Activated naive CD4-positive, alpha-beta T cell treated with anti-CD3 and anti-CD28 coated beads, Interleukin-2, amount 10 ng/mL, durations not matched to agents 7 days and 5 days (primary cell): ENCODE measurements around the gene IQCK.
A peak's percentile ranks its signal among the peaks of the same experiment; 100 is the strongest.

Experiments used
- CTCF ChIA-PET: fragments of 350-600 bp; sonication (Branson Sonifier 250); formaldehyde crosslinking; loops from one replicate; lab custom pipeline; 2021; ENCODE audit warnings: antibody characterized with exemption; lab: Charles Lee
- DNase-seq: peaks from one replicate; pipeline ENCODE4 v3.0.0-alpha.2; 2020
- H3K27ac Mint-ChIP-seq: one replicate; pipeline ENCODE4 v1.8.0; 2021; ENCODE audit warnings: mild to moderate bottlenecking, moderate library complexity, mixed read lengths
- H3K27me3 Mint-ChIP-seq: one replicate; pipeline ENCODE4 v1.8.0; 2021; ENCODE audit warnings: mild to moderate bottlenecking, mixed read lengths
- H3K36me3 Mint-ChIP-seq: one replicate; pipeline ENCODE4 v1.8.0; 2021; ENCODE audit warnings: mixed read lengths
- H3K4me1 Mint-ChIP-seq: one replicate; pipeline ENCODE4 v1.8.0; 2021; ENCODE audit warnings: mixed read lengths
- H3K4me3 Mint-ChIP-seq: one replicate; pipeline ENCODE4 v1.8.0; 2021; ENCODE audit warnings: mild to moderate bottlenecking, moderate library complexity, mixed read lengths
- H3K9me3 Mint-ChIP-seq: one replicate; pipeline ENCODE4 v1.8.0; 2021; ENCODE audit warnings: mixed read lengths

The IQCK gene

DNA sequence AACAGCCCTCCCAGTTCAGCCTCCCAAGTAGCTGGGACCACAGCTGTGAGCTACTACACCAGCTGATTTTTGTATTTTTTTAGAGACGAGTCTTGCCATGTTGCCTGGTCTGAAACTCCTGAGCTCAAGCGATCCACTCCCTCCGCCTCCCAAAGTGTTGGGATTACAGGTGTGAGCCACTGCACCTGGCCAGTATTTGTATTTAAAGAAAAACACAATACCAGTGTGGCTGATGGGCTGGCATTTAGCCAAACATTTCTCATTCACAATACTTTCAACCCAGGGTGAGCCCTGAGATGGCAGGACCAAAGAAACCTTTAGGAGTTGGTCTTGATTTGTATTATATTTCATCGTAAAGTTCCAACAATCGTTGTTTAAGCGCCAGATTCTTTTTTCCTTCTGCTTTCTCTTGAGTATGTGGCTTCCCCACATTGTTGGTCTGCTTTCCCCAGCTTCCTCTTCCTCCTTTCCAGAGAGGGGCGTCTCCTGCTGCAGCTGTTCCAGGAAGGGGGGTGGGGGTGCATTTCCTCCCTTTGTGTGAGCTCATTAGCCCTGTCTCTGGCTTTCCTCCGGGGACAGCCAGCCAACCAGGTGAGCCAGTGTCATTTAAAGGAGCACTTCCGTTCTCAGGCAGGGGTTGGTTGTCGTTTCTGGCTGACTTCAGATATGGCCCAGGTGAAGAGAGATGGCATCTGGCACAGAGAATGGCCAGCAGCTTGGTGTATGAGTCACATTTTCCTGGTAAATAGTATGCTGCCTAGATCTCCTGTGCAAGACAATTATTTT, 86.7 kb downstream of the IQCK start:
- H3K4me1 Mint-ChIP-seq, result peaks cover 49% of the 10 kb centered on the region
- peaks cover 16% of the 10 kb centered on the region for H3K9me3 Mint-ChIP-seq
- peak overlapping the region; percentile 55 for H3K4me3 Mint-ChIP-seq
- peak; percentile 82 for DNase-seq
- CTCF ChIA-PET, result no interaction called here
- H3K36me3 Mint-ChIP-seq, result peaks cover 19% of the 10 kb centered on the region
- peak overlapping the region; percentile 93 for H3K27ac Mint-ChIP-seq
- no peaks in the 10 kb centered on the region for H3K27me3 Mint-ChIP-seq

DNA sequence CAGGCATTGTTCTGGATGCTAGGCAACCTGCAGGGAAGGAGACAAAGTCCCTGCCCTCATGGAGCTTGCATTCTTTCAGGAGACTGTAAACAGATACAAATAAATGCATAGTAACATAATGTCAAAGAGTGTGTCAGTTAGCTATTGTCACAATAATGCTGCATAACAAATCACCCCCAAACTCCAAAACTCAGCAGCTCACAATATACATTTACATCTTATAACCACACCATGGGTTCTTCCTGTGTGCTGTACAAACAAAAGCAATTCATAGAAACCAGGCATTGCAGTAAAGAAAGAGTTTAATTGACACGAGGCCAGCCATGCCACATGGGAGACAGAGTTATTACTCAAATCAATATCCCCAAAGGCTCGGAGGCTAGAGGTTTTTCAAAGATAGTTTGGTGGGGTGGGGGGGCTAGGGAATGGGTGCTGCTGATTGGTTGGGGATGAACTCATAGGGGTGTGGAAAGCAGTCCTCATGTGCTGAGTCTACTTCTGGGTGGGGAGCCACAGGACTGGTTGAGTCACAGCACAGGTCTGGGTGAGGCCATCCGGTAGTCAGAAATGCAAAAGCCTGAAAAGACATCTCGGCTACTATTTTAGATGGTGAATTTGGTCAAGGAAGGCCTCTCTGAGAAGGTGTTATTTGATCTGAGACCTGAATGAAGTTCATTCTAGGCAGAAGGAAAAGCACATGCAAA, 87.5 kb downstream of the IQCK start:
- CTCF ChIA-PET, result no interaction called here
- Mint-ChIP-seq H3K27ac (peak overlapping the region; percentile 93), H3K9me3 (peaks cover 16% of the 10 kb centered on the region)

DNA sequence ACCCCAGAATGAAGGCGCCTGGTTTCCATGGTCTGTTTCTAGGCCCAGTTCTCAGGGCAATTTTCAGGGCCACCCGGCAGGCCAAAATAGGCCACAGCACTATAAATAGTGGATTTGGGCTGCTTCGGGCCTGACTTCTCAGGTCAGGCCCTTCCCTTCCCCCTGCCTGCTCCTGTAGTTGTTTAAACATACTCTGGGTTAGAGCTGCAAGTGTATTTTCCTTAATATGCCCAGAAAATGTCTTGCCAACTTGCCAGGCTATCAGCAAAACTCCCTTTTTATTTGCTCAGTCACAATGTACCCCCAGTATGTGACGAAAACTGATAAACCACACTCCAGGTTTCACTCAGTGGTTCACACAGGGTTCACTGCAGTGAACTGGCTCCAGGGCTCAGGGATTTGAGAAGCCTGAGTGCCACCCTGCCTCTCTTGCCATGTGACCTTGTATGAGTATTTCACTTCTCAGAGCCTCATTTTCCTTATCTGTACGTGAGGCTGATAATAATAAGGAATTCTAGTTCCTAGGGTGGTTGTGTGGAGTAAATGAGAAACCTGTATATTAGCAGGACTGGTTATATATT, 90.1 kb downstream of the IQCK start:
- peaks cover 19% of the 10 kb centered on the region for H3K36me3 Mint-ChIP-seq
- DNase-seq, result no peak
- peaks cover 18% of the 10 kb centered on the region for H3K9me3 Mint-ChIP-seq
- H3K27ac Mint-ChIP-seq, result no peak overlapping the region
- no peak overlapping the region for H3K4me3 Mint-ChIP-seq
- H3K4me1 Mint-ChIP-seq, result peaks cover 46% of the 10 kb centered on the region
- CTCF ChIA-PET, result no interaction called here
- no peaks in the 10 kb centered on the region for H3K27me3 Mint-ChIP-seq

More for the DNA sequence above, 87.5 kb downstream of the IQCK start:
- peaks cover 19% of the 10 kb centered on the region for H3K36me3 Mint-ChIP-seq
- no peak for DNase-seq
- no peaks in the 10 kb centered on the region for H3K27me3 Mint-ChIP-seq
- H3K4me1 Mint-ChIP-seq, result peaks cover 49% of the 10 kb centered on the region
- peak overlapping the region; percentile 55 for H3K4me3 Mint-ChIP-seq

DNA sequence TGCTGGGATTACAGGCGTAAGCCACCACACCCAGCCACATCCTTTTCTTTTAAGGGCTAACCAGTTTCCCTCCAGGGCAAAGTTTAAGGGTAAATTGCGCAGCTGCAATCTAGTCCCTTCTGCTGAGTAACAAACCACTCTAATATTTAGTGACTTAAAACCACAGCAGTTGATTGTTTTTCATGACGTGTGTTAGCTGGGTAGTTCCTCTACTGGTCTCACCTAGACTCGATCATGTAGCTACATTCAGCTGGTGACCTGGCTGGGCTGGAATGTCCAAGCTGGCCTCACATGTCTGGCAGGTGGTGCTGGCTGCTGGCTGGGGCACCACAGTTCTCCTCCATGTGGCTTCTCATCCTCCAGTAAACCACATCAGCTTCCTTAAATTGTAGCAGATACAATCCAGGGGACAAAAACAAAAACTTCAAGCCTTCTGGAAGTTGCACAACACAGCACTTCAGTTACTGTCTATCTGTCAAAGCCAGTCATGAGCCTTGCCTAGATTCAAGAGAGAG, 91.1 kb downstream of the IQCK start:
- no peak for DNase-seq
- CTCF ChIA-PET, result no interaction called here
- Mint-ChIP-seq H3K27ac (peak overlapping the region; percentile 68), H3K27me3 (no peaks in the 10 kb centered on the region), H3K4me3 (no peak overlapping the region), H3K4me1 (peaks cover 39% of the 10 kb centered on the region), H3K36me3 (peaks cover 19% of the 10 kb centered on the region), H3K9me3 (peaks cover 18% of the 10 kb centered on the region)

DNA sequence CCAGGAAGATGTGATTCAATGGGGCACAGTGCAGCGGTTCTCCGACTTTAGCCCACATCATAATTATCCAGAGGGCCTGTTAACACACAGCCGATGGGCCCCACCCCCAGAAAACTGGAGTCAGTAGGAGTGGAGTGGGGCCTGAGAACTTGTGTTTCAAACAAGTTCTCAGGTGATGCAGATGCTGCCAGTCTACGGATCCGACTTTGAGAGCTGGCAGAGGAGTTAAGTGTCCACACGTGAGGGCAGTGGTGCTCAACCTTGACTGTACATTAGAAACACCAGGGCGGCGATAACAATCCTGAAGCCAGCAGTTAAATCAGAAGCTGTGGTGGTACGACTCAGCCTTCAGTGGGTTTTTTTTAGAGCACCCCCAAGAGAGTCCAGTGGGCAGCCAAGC, 91.6 kb downstream of the IQCK start:
- peaks cover 34% of the 10 kb centered on the region for H3K4me1 Mint-ChIP-seq
- CTCF ChIA-PET, result no interaction called here
- peaks cover 16% of the 10 kb centered on the region for H3K36me3 Mint-ChIP-seq
- H3K9me3 Mint-ChIP-seq, result peaks cover 18% of the 10 kb centered on the region
- DNase-seq, result no peak
- peak overlapping the region; percentile 68 for H3K27ac Mint-ChIP-seq
- H3K4me3 Mint-ChIP-seq, result no peak overlapping the region
- no peaks in the 10 kb centered on the region for H3K27me3 Mint-ChIP-seq

DNA sequence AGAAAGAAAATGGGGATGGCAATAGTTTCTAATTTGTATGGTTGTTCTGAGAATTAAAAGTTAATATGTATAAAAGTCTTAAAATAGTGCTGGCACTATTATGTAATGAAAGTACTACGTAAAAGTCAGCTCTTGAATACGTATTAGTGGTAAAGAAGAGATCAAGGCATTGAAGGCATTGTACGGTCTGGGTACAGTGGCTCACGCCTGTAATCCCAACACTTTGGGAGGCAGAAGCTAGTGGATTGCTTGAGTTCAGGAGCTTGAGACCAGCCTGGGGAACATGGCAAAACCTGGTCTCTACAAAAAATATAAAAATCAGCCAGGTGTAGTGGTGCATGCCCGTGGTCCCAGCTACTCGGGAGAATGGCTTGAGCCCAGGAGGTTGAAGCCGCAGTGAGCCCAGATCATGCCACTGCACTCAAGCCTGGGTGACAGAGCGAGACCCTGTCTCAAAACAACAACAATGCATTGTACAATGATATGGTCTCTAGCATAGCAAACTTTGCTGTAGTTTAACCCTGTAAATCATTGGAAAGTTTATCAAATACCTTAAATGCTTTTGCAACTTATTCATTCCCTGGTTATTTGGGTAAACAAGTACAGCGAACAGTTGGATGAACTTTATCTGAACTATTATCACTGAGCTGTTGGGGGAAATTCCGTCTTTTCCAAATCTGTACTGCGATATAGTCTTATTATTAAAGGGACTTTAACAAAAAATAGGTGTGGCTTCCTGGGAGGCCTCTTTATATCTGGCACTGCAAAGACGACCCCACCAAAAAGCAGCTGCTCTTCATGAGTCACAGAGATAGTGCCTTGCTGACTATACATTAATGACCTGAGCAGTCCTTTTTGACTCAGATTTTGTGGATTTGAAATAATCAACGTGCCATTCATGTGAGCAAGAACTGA, 93.0 kb downstream of the IQCK start:
- no peak overlapping the region for H3K4me3 Mint-ChIP-seq
- peaks cover 20% of the 10 kb centered on the region for H3K4me1 Mint-ChIP-seq
- peaks cover 3% of the 10 kb centered on the region for H3K36me3 Mint-ChIP-seq
- no peak for DNase-seq
- H3K9me3 Mint-ChIP-seq, result peaks cover 5% of the 10 kb centered on the region
- CTCF ChIA-PET, result no interaction called here
- H3K27me3 Mint-ChIP-seq, result peaks cover 2% of the 10 kb centered on the region
- no peak overlapping the region for H3K27ac Mint-ChIP-seq

DNA sequence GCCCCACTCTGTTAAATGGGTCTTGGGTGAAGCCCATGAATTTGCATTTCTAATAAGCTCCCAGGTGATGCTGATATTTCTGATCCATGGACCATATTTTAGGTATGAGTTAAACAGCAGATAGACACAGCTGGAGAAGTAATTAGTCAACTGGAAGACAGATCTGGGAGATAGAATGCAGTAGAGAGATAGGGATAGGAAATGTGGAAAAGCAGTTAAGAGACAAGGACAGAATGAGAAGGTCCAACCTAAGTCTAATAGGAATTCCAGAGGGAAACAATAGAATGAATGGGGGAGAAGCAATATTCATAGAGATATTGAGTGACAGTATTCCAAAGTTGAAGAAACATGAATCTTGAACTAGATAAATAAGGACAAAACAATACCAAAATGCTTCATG, 94.9 kb downstream of the IQCK start:
- Mint-ChIP-seq H3K9me3 (peaks cover 2% of the 10 kb centered on the region), H3K36me3 (no peaks in the 10 kb centered on the region)
- CTCF ChIA-PET, result no interaction called here

DNA sequence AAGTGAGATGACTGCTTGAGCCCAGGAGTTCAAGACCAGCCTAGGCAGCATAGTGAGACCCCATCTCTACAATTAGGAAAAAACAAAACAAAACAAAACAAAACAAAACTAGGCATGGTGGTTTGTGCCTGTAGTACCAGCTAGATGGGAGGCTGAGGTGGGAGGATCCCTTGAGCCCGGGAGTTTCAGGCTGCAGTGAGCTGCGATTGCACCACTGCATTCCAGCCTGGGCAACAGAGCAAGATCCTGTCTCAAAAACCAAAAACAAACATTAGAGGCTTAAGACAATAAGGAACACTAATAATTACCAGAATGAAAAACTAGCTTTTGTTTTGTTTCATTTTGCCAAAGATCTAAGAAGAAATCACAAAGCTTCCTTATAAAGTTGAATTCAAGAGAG, 97.3 kb downstream of the IQCK start:
- CTCF ChIA-PET, result no interaction called here
- no peak for DNase-seq
- Mint-ChIP-seq H3K27me3 (peaks cover 4% of the 10 kb centered on the region), H3K4me1 (no peaks in the 10 kb centered on the region), H3K4me3 (no peak overlapping the region), H3K9me3 (peaks cover 2% of the 10 kb centered on the region), H3K27ac (no peak overlapping the region), H3K36me3 (no peaks in the 10 kb centered on the region)

More for the DNA sequence above, 94.9 kb downstream of the IQCK start:
- H3K27ac Mint-ChIP-seq, result no peak overlapping the region
- H3K4me3 Mint-ChIP-seq, result no peak overlapping the region
- peaks cover 17% of the 10 kb centered on the region for H3K4me1 Mint-ChIP-seq
- DNase-seq, result no peak
- H3K27me3 Mint-ChIP-seq, result peaks cover 4% of the 10 kb centered on the region

DNA sequence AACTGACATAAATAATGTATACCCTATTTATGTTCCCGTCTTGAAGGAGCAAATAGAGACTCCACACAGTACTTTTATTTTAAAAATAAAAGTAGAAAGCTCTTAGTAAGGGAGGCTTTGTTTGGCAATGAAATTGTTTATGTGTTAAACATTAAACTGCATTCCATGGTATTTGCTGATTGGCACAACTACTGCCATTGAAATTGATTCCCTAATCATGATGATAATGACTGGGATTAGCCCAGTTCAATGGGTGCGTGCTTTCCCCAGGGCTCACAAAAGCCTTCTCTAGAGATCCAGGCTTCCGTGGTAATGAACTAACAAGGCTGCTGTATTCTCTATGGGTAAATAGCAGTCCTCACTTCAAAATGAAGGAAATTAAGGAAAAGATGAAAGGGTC, 99.1 kb downstream of the IQCK start:
- CTCF ChIA-PET, result no interaction called here
- H3K36me3 Mint-ChIP-seq, result no peaks in the 10 kb centered on the region
- H3K4me3 Mint-ChIP-seq, result no peak overlapping the region
- peaks cover 4% of the 10 kb centered on the region for H3K27me3 Mint-ChIP-seq
- H3K9me3 Mint-ChIP-seq, result peaks cover 2% of the 10 kb centered on the region
- DNase-seq, result no peak
- H3K27ac Mint-ChIP-seq, result no peak overlapping the region
- no peaks in the 10 kb centered on the region for H3K4me1 Mint-ChIP-seq

DNA sequence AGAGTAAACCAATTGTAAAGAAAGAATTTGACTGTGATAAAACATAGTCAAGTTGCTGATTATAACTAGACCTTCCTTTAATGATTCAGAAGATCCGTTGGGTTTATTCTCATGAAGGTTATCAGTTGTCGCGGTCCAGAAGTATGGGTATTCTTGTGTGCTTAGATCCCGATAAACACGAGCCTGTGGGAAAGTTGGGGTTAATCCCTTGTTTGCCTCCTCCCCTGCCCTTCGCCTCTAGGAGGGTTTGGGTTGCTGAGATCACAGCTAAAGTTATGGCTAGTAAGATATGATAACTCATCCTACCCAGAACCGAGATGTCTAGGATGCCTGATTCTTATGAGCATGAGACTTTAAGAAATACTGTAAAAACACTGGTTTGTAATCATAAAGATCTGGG, 99.8 kb downstream of the IQCK start:
- H3K4me1 Mint-ChIP-seq, result no peaks in the 10 kb centered on the region
- H3K27me3 Mint-ChIP-seq, result peaks cover 4% of the 10 kb centered on the region
- no peak overlapping the region for H3K4me3 Mint-ChIP-seq
- CTCF ChIA-PET, result interaction anchor here (1.5 kb wide), 1 partner anchor 90 kb away, joined by 3 read pairs; no protein-coding TSS in a partner anchor
- peaks cover 2% of the 10 kb centered on the region for H3K9me3 Mint-ChIP-seq
- H3K27ac Mint-ChIP-seq, result no peak overlapping the region
- H3K36me3 Mint-ChIP-seq, result no peaks in the 10 kb centered on the region
- DNase-seq, result no peak

DNA sequence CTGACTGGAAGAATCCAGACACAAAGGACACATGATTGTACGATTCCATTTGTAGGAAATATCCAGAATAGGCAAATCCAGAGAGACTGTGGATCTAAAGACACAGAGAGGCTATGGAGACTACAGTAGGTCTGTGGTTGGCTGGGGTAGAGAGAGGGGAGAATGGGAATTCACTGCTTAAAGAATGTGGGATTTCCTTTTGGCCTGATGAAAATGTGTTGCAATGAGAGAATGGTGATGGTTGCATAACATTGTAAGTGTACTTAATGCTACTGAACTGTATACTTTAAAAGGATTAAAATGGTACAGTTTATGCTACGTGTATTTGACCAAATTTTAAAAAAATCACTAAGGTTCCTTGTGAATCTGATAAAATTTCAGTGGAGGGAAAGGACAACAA, 104.5 kb downstream of the IQCK start:
- Mint-ChIP-seq H3K9me3 (no peaks in the 10 kb centered on the region), H3K36me3 (no peaks in the 10 kb centered on the region), H3K27me3 (no peaks in the 10 kb centered on the region), H3K4me3 (no peak overlapping the region), H3K4me1 (no peaks in the 10 kb centered on the region), H3K27ac (no peak overlapping the region)
- no peak for DNase-seq
- CTCF ChIA-PET, result interaction anchor here (0.6 kb wide), 1 partner anchor 198 kb away, joined by 3 read pairs; no protein-coding TSS in a partner anchor

DNA sequence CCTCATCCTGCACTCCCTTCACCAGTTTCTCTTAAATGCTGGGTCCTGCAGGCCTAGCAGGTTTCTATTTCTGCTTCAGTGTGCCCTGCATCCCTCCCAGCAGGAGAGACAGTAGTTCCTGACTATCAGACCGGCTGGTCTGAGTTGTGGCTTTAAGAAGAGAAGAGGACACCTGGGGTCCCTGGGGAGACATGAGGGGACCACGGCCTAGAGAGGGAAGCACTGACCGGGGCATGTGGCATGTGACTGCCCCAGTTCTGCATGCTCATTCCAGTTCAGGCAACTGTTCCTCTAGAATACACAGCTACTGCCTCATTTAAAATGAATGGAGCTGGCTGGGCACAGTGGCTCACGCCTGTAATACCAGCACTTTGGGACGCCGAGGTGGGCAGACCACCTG, 105.3 kb downstream of the IQCK start:
- no peak overlapping the region for H3K4me3 Mint-ChIP-seq

DNA sequence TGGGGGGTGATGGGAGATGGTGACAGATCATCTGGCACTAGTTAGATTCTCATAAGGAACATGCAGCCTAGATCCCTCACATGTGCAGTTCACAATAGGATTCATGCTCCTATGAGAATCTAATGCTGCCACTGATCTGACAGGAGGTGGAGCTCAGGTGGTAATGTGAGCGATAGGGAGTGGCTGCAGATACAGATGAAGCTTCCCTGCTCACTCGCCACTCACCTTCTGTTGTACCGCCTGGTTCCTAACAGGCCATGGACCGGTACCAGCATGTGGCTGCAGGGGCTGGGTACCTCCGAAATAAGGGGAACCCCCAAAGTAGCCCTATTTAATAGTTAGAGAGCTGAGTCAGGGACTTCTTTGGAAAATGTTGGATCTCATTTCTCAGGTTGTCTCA, 106.1 kb downstream of the IQCK start:
- Mint-ChIP-seq H3K9me3 (no peaks in the 10 kb centered on the region), H3K36me3 (no peaks in the 10 kb centered on the region), H3K27me3 (no peaks in the 10 kb centered on the region), H3K4me3 (no peak overlapping the region), H3K27ac (no peak overlapping the region), H3K4me1 (no peaks in the 10 kb centered on the region)
- CTCF ChIA-PET, result interaction anchor here (1.6 kb wide), 1 partner anchor 83 kb away, joined by 3 read pairs; no protein-coding TSS in a partner anchor
- DNase-seq, result no peak

More for the DNA sequence above, 105.3 kb downstream of the IQCK start:
- Mint-ChIP-seq H3K9me3 (no peaks in the 10 kb centered on the region), H3K4me1 (no peaks in the 10 kb centered on the region), H3K36me3 (no peaks in the 10 kb centered on the region), H3K27me3 (no peaks in the 10 kb centered on the region), H3K27ac (no peak overlapping the region)
- CTCF ChIA-PET, result interaction anchor here (0.6 to 1.6 kb wide), 2 partner anchors 84 to 199 kb away, joined by 3 read pairs; no protein-coding TSS in a partner anchor
- no peak for DNase-seq
